Spleen (tissue), 11 donors: ENCODE data around the gene SLC6A5. TPM values are rescaled to one million over a fixed set of nuclear protein-coding genes. Genes with fewer than 3 reads are reported as not detected.

Experiments
- DNase-seq: peaks from one replicate; pipeline ENCODE4 v3.0.0-alpha.2; 2020
- H3K27ac ChIP-seq, 8 donors: fragments of 200-600 bp; sonication (generic) in 7 of 8; 1 replicate in 4 of 8; 2 replicates in 4 of 8; pipeline versions ENCODE4 v1.5.0 to v1.8.0; 2016 to 2021; ENCODE audit warnings: inconsistent platforms in 4 of 8, mild to moderate bottlenecking in 4 of 8, moderate library complexity in 1 of 8
- H3K27me3 ChIP-seq, 7 donors: fragments of 200-600 bp; sonication (generic) in 6 of 7; replicated peaks in 1 of 7; 1 replicate in 4 of 7; 2 replicates in 3 of 7; pipeline versions ENCODE4 v1.5.0 to v1.8.0; 2016 to 2021; ENCODE audit warnings: inconsistent platforms in 3 of 7, mild to moderate bottlenecking in 1 of 7
- H3K36me3 ChIP-seq, 6 donors: fragments of 200-600 bp; sonication (generic) in 5 of 6; 1 replicate in 4 of 6; 2 replicates in 2 of 6; pipeline versions ENCODE4 v1.5.0 to v1.8.0; 2016 to 2021; ENCODE audit warnings: inconsistent platforms in 2 of 6
- H3K4me1 ChIP-seq, 6 donors: fragments of 200-600 bp; sonication (generic) in 5 of 6; 1 replicate in 3 of 6; 2 replicates in 3 of 6; pipeline versions ENCODE4 v1.5.0 to v1.8.0; 2016 to 2021; ENCODE audit warnings: inconsistent platforms in 3 of 6
- H3K4me3 ChIP-seq, 8 donors: fragments of 200-600 bp; sonication (generic) in 7 of 8; 1 replicate in 4 of 8; 2 replicates in 4 of 8; pipeline versions ENCODE4 v1.5.0 to v1.8.0; 2016 to 2021; ENCODE audit warnings: inconsistent platforms in 4 of 8, mild to moderate bottlenecking in 4 of 8, moderate library complexity in 2 of 8
- H3K9me3 ChIP-seq, 8 donors: fragments of 200-600 bp; sonication (generic) in 7 of 8; 1 replicate in 4 of 8; 2 replicates in 4 of 8; pipeline versions ENCODE4 v1.5.0 to v1.8.0; 2016 to 2021; ENCODE audit warnings: inconsistent platforms in 4 of 8
- CTCF ChIP-seq, 11 experiments: fragments of 200-600 bp in 7 of 11; fragments of 450-650 bp in 4 of 11; sonication (generic) in 4 of 11; IDR thresholded peaks in 8 of 11; conservative IDR thresholded peaks in 3 of 11; 1 replicate in 7 of 11; 2 replicates in 4 of 11; pipeline versions ENCODE4 v1.4.0 to v1.8.0; 2016 to 2021; ENCODE audit warnings: antibody characterized with exemption in 11 of 11, inconsistent platforms in 4 of 11, mild to moderate bottlenecking in 1 of 11
- POLR2A ChIP-seq, 3 donors: fragments of 450-650 bp; IDR thresholded peaks; one replicate each; pipeline ENCODE4 v1.5.1; 2017; ENCODE audit warnings: antibody characterized with exemption in 3 of 3, mild to moderate bottlenecking in 1 of 3
- POLR2AphosphoS5 ChIP-seq, 3 donors: sonication (generic); formaldehyde crosslinking; IDR thresholded peaks; one replicate each; pipeline ENCODE4 v1.5.1; 2017; ENCODE audit warnings: antibody characterized with exemption in 3 of 3
- WGBS, 5 donors: extraction: QIAGEN DNeasy Blood & Tissue Kit in 3 of 5; methylation state at CpG; one replicate each; pipeline versions ENCODE4 v1.1.5 to v1.1.7; 2013 to 2018; 5-methylcytosine and 5-hydroxymethylcytosine counted together
- intact Hi-C: fragments of 100-400 bp; cut with DNase I; formaldehyde crosslinking; loops from one replicate; pipeline ENCODE4 v1.15.0; 2023; ENCODE audit warnings: low total_unique reads
- polyA plus RNA-seq, 3 donors: library from polyadenylated mRNA; stranded (reverse); fragments of 200-250 nt; gene quantifications; one replicate each; pipeline ENCODE4 v1.2.1, GENCODE V29; 2013
- total RNA-seq, 7 donors: library from RNA; depleted of rRNA in 3 of 7; stranded (reverse); fragments of >200 nt in 3 of 7; fragmentation: NEBNext Ultra II Directional in 4 of 7; extraction: Animal tissue kit (Norgen Biotek cat#: 25700) in 4 of 7; gene quantifications; one replicate each; pipeline versions ENCODE4 v1.1.0 to v1.2.1, GENCODE V29; 2016 to 2021
- donor health status: healthy with polysubstance abuse.
- donor health status: DM: no; HTN: no; CAD: no; lungs with moderate emphysema.
- donor health status: DM: no; HTN: no; CAD: no.
- donor health status: Bipolar disorder and iron deficiency.
- donor health status: healthy.
- donor health status: DM: no; HTN: no; CAD: no.
- donor health status: DM: yes; HTN: yes; CAD: no.

Gene SLC6A5
- total and polyA plus RNA-seq, 10 donors: not detected

GRCh38 chr11:20594274-20595061, 4.9 kb upstream of the SLC6A5 start:
- no peaks in the 10 kb centered on the region for H3K36me3 ChIP-seq
- TF ChIP-seq POLR2A (IDR thresholded peaks at IDR 0.05) (no peak), POLR2AphosphoS5 (IDR thresholded peaks at IDR 0.05) (no peak), CTCF (IDR thresholded peaks at IDR 0.05 in 8 of 11, conservative IDR thresholded peaks at IDR 0.05 in 3 of 11) (no peak)
- WGBS, 5 donors: 82 to 86% (median 85%) methylated on average over 8 of the region's 8 CpGs
- DNase-seq: no peak
- H3K9me3 ChIP-seq: no peaks in the 10 kb centered on the region
- H3K27ac ChIP-seq: no peak overlapping the region
- intact Hi-C loops: no loop called here
- peaks cover 0 to 10% (median 4%) of the 10 kb centered on the region in 6 donors for H3K4me1 ChIP-seq
- no peak overlapping the region for H3K4me3 ChIP-seq
- H3K27me3 ChIP-seq: peaks cover 2 to 78% (median 48%) of the 10 kb centered on the region in 7 donors

- Histone ChIP-seq H3K9me3 (no peaks in the 10 kb centered on the region), H3K4me1 (peaks cover 0 to 10% (median 4%) of the 10 kb centered on the region in 6 donors), H3K36me3 (no peaks in the 10 kb centered on the region), H3K27ac (no peak overlapping the region), H3K4me3 (no peak overlapping the region), H3K27me3 (peaks cover 2 to 78% (median 52%) of the 10 kb centered on the region in 7 donors)
- TF ChIP-seq POLR2AphosphoS5 (IDR thresholded peaks at IDR 0.05) (no peak), CTCF (IDR thresholded peaks at IDR 0.05 in 8 of 11, conservative IDR thresholded peaks at IDR 0.05 in 3 of 11) (no peak), POLR2A (IDR thresholded peaks at IDR 0.05) (no peak)
- DNase-seq: no peak
- WGBS, 5 donors: 83 to 89% (median 85%) methylated on average over 5 of the region's 5 CpGs
- intact Hi-C loops: no loop called here
Measured at GRCh38 chr11:20595101-20595500, 4.3 kb upstream of the SLC6A5 start.

GRCh38 chr11:20596205-20597153, 2.9 kb upstream of the SLC6A5 start:
- Histone ChIP-seq H3K36me3 (no peaks in the 10 kb centered on the region), H3K27me3 (peaks cover 5 to 86% (median 65%) of the 10 kb centered on the region in 7 donors), H3K27ac (no peak overlapping the region), H3K4me1 (peaks cover 0 to 10% (median 4%) of the 10 kb centered on the region in 6 donors), H3K4me3 (peak overlapping the region in 1 of 8 donors; percentile 18), H3K9me3 (no peaks in the 10 kb centered on the region)
- 6 to 11% (median 7%) methylated on average over 57 of the region's 57 CpGs for WGBS, 5 donors
- no peak for DNase-seq
- TF ChIP-seq POLR2A (IDR thresholded peaks at IDR 0.05) (no peak), CTCF (IDR thresholded peaks at IDR 0.05 in 8 of 11, conservative IDR thresholded peaks at IDR 0.05 in 3 of 11) (no peak), POLR2AphosphoS5 (IDR thresholded peaks at IDR 0.05) (no peak)
- intact Hi-C loops: no loop called here
